Islet precursor cell (in vitro differentiated cells): ENCODE data around the gene KRTAP5-10.
A peak's percentile ranks its signal among the peaks of the same experiment; 100 is the strongest.
"Not testable (repeated sequence)": the region's sequence is repeated elsewhere in the genome, so short reads cannot be mapped to it uniquely, and the experiment has no call there.

Experiments
- DNase-seq: peaks from one replicate; pipeline ENCODE4 v3.0.0-alpha.2; 2018

Gene KRTAP5-10

DNA sequence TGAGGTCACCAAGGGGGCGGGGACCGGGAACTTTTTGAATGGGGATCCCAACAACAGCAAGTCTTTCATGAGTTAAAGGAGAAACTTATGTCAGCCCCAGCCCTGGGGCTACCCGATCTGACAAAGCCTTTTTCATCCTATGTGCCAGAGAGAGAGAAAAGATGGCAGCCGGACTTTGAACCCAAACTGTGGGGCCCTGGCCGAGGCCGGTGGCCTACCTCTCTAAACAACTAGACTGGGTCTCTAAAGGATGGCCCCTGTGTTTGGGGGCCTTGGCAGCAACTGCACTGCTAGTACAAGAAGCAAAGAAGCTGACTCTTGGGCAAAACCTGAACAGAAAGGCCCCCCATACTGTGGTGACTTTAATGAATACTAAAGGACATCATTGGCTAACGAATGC is 48.6 kb downstream of the KRTAP5-10 start:
- DNase-seq = not testable (repeated sequence)

DNA sequence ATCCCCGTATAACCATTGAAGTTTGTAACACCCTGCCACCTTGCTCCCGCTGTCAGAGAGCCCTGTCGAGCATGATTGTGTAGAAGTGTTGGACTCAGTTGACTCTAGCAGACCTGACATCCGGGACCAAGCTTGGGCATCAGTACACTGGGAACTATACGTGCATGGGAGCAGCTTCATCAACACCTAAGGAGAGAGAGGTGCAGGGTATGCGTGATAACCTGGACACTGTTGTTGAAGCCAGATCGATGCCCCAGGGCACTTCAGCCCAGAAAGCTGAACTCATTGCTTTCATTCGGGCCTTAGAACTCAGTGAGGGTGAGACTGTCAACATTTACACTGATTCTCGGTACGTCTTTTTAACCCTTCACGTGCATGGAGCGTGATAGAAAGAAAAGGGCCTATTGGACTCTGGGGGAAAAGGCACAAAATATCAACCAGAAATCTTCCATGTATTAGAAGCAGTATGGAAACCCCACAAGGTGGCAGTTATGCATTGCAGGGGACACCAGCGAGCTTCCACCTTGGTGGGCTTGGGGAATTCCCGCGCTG is 49.1 kb downstream of the KRTAP5-10 start:
- DNase-seq = not testable (repeated sequence)

DNA sequence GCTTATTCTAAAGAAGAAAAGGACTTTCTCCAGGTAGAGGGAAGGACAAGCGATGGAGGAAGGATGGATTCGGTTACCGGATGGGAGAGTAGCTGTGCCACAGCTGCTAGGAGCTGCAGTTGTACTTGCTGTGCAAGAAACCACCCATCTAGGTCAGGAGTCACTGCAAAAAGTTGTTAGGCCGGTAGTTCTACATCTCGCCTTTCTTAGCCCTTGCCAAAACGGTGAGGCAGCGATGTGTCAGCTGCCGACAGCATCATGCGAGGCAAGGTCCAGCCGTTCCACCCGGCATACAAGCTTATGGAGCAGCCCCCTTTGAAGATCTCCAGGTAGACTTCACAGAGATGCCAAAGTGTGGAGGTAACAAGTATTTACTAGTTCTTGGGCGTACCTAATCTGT is 49.6 kb downstream of the KRTAP5-10 start:
- DNase-seq = peak; percentile 71
